Measurements from ENCODE around the gene PTPRG. TPM values are rescaled to one million over a fixed set of nuclear protein-coding genes. Genes with fewer than 3 reads are reported as not detected.

PTPRG gene
- total and polyA plus RNA-seq, 2 experiments from 2014 or later, result 24.4 to 131 TPM

DNA sequence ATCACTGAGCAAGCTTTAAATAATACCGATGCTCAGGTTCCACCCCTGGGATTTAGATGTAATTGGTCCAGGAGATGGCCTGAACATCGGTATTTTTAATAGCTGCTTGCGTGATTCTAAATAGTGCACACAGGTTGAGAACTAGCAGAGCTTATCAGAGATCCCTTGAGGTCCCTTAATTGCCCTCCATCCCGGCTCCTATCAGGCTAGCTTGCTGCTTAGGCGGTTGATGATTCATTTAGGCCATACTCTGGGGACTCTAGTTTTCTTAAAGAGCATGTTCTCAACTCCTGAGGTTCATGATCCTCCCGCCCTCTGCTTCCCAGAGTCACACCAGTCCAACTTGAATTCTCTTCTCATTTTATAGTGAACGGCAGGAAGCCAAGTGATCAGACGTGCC is 531.7 kb downstream of the PTPRG start:
- DNase-seq (ENCODE audit: low spot score) (no peak), ATAC-seq (no peak)
- H3K27ac ChIP-seq (ENCODE audit: low read depth), result no peak overlapping the region
- 0 out of 2 replicates have a peak, but pooled peaks cover 4% of the 10 kb centered on the region for H3K9me2 ChIP-seq (ENCODE audit: insufficient read depth)
- no peak overlapping the region for H3K4me3 ChIP-seq
- H3K4me1 ChIP-seq (ENCODE audit: insufficient read depth), result no peaks in the 10 kb centered on the region
- no peaks in the 10 kb centered on the region for H3K36me3 ChIP-seq (ENCODE audit: insufficient read depth)
- peaks cover 20% of the 10 kb centered on the region for H4K20me1 ChIP-seq (replicated peaks; ENCODE audit: insufficient read depth)
- H3K27me3 ChIP-seq (ENCODE audit: insufficient read depth), result no peaks in the 10 kb centered on the region
- Mint-ChIP-seq H3K27me3 (ENCODE audit: insufficient read depth, low read depth, poor library complexity) (peaks cover 6% of the 10 kb centered on the region), H3K4me3 (no peak overlapping the region), H3K9me3 (no peaks in the 10 kb centered on the region), H3K36me3 (ENCODE audit: low read depth) (no peaks in the 10 kb centered on the region), H3K27ac (no peak overlapping the region), H3K4me1 (peaks cover 2% of the 10 kb centered on the region; the same call in 1 of the 3 replicates)
- H2AFZ ChIP-seq, result no peak overlapping the region
- 0 out of 2 replicates have a peak, but pooled peaks cover 7% of the 10 kb centered on the region for H3K79me2 ChIP-seq (replicated peaks; ENCODE audit: insufficient read depth)
- H3K4me2 ChIP-seq, result no peak overlapping the region
- TF ChIP-seq NANOG (IDR thresholded peaks at IDR 0.05; ENCODE audit: borderline replicate concordance) (no peak), EZH2 (IDR thresholded peaks at IDR 0.05; ENCODE audit: low read depth, unreplicated experiment) (no peak), ZNF114 (CRISPR knock-in tag; IDR thresholded peaks at IDR 0.05) (no peak), ZNF331 (CRISPR knock-in tag; IDR thresholded peaks at IDR 0.05; ENCODE audit: low read depth) (no peak), CREB1 (CRISPR knock-in tag; IDR thresholded peaks at IDR 0.05; ENCODE audit: low read depth) (no peak), STAT1 (IDR thresholded peaks at IDR 0.05; ENCODE audit: unreplicated experiment) (no peak), JUNB (IDR thresholded peaks at IDR 0.05; ENCODE audit: unreplicated experiment) (no peak), EZH2phosphoT487 (IDR thresholded peaks at IDR 0.05; ENCODE audit: unreplicated experiment) (no peak), POLR2AphosphoS5 (IDR thresholded peaks at IDR 0.05; ENCODE audit: low read depth) (no peak)
- TF ChIP-seq, protein P1, sequence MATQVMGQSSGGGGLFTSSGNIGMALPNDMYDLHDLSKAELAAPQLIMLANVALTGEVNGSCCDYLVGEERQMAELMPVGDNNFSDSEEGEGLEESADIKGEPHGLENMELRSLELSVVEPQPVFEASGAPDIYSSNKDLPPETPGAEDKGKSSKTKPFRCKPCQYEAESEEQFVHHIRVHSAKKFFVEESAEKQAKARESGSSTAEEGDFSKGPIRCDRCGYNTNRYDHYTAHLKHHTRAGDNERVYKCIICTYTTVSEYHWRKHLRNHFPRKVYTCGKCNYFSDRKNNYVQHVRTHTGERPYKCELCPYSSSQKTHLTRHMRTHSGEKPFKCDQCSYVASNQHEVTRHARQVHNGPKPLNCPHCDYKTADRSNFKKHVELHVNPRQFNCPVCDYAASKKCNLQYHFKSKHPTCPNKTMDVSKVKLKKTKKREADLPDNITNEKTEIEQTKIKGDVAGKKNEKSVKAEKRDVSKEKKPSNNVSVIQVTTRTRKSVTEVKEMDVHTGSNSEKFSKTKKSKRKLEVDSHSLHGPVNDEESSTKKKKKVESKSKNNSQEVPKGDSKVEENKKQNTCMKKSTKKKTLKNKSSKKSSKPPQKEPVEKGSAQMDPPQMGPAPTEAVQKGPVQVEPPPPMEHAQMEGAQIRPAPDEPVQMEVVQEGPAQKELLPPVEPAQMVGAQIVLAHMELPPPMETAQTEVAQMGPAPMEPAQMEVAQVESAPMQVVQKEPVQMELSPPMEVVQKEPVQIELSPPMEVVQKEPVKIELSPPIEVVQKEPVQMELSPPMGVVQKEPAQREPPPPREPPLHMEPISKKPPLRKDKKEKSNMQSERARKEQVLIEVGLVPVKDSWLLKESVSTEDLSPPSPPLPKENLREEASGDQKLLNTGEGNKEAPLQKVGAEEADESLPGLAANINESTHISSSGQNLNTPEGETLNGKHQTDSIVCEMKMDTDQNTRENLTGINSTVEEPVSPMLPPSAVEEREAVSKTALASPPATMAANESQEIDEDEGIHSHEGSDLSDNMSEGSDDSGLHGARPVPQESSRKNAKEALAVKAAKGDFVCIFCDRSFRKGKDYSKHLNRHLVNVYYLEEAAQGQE (IDR thresholded peaks at IDR 0.05; ENCODE audit: unreplicated experiment), result no peak
- TF ChIP-seq, protein P2, sequence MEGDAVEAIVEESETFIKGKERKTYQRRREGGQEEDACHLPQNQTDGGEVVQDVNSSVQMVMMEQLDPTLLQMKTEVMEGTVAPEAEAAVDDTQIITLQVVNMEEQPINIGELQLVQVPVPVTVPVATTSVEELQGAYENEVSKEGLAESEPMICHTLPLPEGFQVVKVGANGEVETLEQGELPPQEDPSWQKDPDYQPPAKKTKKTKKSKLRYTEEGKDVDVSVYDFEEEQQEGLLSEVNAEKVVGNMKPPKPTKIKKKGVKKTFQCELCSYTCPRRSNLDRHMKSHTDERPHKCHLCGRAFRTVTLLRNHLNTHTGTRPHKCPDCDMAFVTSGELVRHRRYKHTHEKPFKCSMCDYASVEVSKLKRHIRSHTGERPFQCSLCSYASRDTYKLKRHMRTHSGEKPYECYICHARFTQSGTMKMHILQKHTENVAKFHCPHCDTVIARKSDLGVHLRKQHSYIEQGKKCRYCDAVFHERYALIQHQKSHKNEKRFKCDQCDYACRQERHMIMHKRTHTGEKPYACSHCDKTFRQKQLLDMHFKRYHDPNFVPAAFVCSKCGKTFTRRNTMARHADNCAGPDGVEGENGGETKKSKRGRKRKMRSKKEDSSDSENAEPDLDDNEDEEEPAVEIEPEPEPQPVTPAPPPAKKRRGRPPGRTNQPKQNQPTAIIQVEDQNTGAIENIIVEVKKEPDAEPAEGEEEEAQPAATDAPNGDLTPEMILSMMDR (conservative IDR thresholded peaks at IDR 0.05; ENCODE audit: low read depth in 2 of 2), result no peak
- TF ChIP-seq, protein P3, sequence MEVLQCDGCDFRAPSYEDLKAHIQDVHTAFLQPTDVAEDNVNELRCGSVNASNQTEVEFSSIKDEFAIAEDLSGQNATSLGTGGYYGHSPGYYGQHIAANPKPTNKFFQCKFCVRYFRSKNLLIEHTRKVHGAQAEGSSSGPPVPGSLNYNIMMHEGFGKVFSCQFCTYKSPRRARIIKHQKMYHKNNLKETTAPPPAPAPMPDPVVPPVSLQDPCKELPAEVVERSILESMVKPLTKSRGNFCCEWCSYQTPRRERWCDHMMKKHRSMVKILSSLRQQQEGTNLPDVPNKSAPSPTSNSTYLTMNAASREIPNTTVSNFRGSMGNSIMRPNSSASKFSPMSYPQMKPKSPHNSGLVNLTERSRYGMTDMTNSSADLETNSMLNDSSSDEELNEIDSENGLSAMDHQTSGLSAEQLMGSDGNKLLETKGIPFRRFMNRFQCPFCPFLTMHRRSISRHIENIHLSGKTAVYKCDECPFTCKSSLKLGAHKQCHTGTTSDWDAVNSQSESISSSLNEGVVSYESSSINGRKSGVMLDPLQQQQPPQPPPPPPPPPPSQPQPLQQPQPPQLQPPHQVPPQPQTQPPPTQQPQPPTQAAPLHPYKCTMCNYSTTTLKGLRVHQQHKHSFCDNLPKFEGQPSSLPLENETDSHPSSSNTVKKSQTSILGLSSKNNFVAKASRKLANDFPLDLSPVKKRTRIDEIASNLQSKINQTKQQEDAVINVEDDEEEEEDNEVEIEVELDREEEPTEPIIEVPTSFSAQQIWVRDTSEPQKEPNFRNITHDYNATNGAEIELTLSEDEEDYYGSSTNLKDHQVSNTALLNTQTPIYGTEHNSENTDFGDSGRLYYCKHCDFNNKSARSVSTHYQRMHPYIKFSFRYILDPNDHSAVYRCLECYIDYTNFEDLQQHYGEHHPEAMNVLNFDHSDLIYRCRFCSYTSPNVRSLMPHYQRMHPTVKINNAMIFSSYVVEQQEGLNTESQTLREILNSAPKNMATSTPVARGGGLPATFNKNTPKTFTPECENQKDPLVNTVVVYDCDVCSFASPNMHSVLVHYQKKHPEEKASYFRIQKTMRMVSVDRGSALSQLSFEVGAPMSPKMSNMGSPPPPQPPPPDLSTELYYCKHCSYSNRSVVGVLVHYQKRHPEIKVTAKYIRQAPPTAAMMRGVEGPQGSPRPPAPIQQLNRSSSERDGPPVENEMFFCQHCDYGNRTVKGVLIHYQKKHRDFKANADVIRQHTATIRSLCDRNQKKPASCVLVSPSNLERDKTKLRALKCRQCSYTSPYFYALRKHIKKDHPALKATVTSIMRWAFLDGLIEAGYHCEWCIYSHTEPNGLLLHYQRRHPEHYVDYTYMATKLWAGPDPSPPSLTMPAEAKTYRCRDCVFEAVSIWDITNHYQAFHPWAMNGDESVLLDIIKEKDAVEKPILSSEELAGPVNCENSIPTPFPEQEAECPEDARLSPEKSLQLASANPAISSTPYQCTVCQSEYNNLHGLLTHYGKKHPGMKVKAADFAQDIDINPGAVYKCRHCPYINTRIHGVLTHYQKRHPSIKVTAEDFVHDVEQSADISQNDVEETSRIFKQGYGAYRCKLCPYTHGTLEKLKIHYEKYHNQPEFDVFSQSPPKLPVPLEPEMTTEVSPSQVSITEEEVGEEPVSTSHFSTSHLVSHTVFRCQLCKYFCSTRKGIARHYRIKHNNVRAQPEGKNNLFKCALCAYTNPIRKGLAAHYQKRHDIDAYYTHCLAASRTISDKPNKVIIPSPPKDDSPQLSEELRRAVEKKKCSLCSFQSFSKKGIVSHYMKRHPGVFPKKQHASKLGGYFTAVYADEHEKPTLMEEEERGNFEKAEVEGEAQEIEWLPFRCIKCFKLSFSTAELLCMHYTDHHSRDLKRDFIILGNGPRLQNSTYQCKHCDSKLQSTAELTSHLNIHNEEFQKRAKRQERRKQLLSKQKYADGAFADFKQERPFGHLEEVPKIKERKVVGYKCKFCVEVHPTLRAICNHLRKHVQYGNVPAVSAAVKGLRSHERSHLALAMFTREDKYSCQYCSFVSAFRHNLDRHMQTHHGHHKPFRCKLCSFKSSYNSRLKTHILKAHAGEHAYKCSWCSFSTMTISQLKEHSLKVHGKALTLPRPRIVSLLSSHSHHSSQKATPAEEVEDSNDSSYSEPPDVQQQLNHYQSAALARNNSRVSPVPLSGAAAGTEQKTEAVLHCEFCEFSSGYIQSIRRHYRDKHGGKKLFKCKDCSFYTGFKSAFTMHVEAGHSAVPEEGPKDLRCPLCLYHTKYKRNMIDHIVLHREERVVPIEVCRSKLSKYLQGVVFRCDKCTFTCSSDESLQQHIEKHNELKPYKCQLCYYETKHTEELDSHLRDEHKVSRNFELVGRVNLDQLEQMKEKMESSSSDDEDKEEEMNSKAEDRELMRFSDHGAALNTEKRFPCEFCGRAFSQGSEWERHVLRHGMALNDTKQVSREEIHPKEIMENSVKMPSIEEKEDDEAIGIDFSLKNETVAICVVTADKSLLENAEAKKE (CRISPR knock-in tag; IDR thresholded peaks at IDR 0.05), result no peak
- H3F3A ChIP-seq (replicated peaks; ENCODE audit: low read depth), result no peaks in the 10 kb centered on the region

Data from GM23338 (cell line).